HEK293T (cell line): ENCODE measurements around the gene SCAF4.

Source experiments
- CTCF ChIA-PET: fragments of 350-600 bp; formaldehyde crosslinking; extraction: SDS; loops from one replicate; lab custom pipeline; 2021; ENCODE audit warnings: antibody characterized with exemption, inconsistent platforms; lab: Yijun Ruan, JAX
- POLR2A ChIA-PET: fragments of 350-600 bp; formaldehyde crosslinking; extraction: SDS; loops from one replicate; lab custom pipeline; 2020; ENCODE audit warnings: antibody characterized with exemption, inconsistent platforms; lab: Yijun Ruan, JAX
- DNase-seq: peaks from one replicate; pipeline ENCODE4 v3.0.0; 2012; ENCODE audit warnings: mixed read lengths; ENCODE audit errors: extremely low spot score
- ARNT ChIP-seq: fragments of 450-650 bp; IDR thresholded peaks from 2 replicates; pipeline ENCODE4 v1.6.1; 2017; ENCODE audit warnings: mild to moderate bottlenecking
- BHLHE40 ChIP-seq: fragments of 450-650 bp; IDR thresholded peaks from 2 replicates; pipeline ENCODE4 v1.6.1; 2016; ENCODE audit warnings: mild to moderate bottlenecking, moderate library complexity, borderline replicate concordance
- CTBP1 ChIP-seq: fragments of 450-650 bp; IDR thresholded peaks from 2 replicates; pipeline ENCODE4 v1.6.1; 2016; ENCODE audit warnings: borderline replicate concordance
- ELF4 ChIP-seq: fragments of 450-650 bp; IDR thresholded peaks from 2 replicates; pipeline ENCODE4 v1.6.1; 2017; ENCODE audit warnings: antibody characterized with exemption
- FOXA1 ChIP-seq: fragments of 450-650 bp; IDR thresholded peaks from 2 replicates; pipeline ENCODE4 v1.6.1; 2016; ENCODE audit warnings: mild to moderate bottlenecking
- FOXK2 ChIP-seq: fragments of 450-650 bp; IDR thresholded peaks from 2 replicates; pipeline ENCODE4 v1.6.1; 2016; ENCODE audit warnings: mild to moderate bottlenecking
- FOXM1 ChIP-seq: fragments of 450-650 bp; IDR thresholded peaks from 2 replicates; pipeline ENCODE4 v1.6.1; 2017; ENCODE audit warnings: mild to moderate bottlenecking, borderline replicate concordance
- HDGF ChIP-seq: fragments of 450-650 bp; IDR thresholded peaks from 2 replicates; pipeline ENCODE4 v1.6.1; 2017; ENCODE audit warnings: antibody characterized with exemption, borderline replicate concordance
- L3MBTL2 ChIP-seq: fragments of 450-650 bp; conservative IDR thresholded peaks from 2 replicates; pipeline ENCODE4 v1.6.1; 2016; ENCODE audit warnings: mild to moderate bottlenecking
- LEF1 ChIP-seq: fragments of 450-650 bp; IDR thresholded peaks from 2 replicates; pipeline ENCODE4 v1.6.1; 2017; ENCODE audit warnings: mild to moderate bottlenecking, borderline replicate concordance
- NFRKB ChIP-seq: fragments of 450-650 bp; IDR thresholded peaks from 2 replicates; pipeline ENCODE4 v1.6.1; 2016; ENCODE audit warnings: mild to moderate bottlenecking, moderate library complexity
- SP1 ChIP-seq: fragments of 450-650 bp; IDR thresholded peaks from 2 replicates; pipeline ENCODE4 v1.6.1; 2017
- SUZ12 ChIP-seq: fragments of 450-650 bp; IDR thresholded peaks from 2 replicates; pipeline ENCODE4 v1.6.1; 2016; ENCODE audit warnings: mild to moderate bottlenecking
- TARDBP ChIP-seq: fragments of 450-650 bp; IDR thresholded peaks from 2 replicates; pipeline ENCODE4 v1.6.1; 2016
- ZNF384 ChIP-seq: fragments of 450-650 bp; IDR thresholded peaks from 2 replicates; pipeline ENCODE4 v1.6.1; 2016
- TF ChIP-seq, protein P1 (sequence below): fragments of 450-650 bp; IDR thresholded peaks from 2 replicates; pipeline ENCODE4 v1.6.1; 2016

The SCAF4 gene

GRCh38 chr21:31663584-31664249, 68.2 kb downstream of the SCAF4 start:
- no peak for DNase-seq
- no peak for TF ChIP-seq TARDBP
- no peak for TF ChIP-seq CTBP1
- TF ChIP-seq BHLHE40, result no peak
- TF ChIP-seq, protein P1, sequence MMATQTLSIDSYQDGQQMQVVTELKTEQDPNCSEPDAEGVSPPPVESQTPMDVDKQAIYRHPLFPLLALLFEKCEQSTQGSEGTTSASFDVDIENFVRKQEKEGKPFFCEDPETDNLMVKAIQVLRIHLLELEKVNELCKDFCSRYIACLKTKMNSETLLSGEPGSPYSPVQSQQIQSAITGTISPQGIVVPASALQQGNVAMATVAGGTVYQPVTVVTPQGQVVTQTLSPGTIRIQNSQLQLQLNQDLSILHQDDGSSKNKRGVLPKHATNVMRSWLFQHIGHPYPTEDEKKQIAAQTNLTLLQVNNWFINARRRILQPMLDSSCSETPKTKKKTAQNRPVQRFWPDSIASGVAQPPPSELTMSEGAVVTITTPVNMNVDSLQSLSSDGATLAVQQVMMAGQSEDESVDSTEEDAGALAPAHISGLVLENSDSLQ, result no peak
- no peak for TF ChIP-seq FOXA1
- no peak for TF ChIP-seq SP1
- TF ChIP-seq NFRKB, result no peak
- no peak for TF ChIP-seq FOXM1
- POLR2A ChIA-PET, result interaction anchor here (0.6 kb wide), 1 partner anchor 427 kb away, joined by 3 read pairs; no protein-coding TSS in a partner anchor
- CTCF ChIA-PET, result no interaction called here

GRCh38 chr21:31660591-31660990, 71.3 kb downstream of the SCAF4 start:
- no peak for DNase-seq
- TF ChIP-seq NFRKB (no peak), BHLHE40 (no peak), HDGF (no peak), LEF1 (no peak), TARDBP (no peak), ZNF384 (no peak), CTBP1 (no peak), ELF4 (no peak), FOXM1 (no peak), SP1 (no peak), L3MBTL2 (no peak), ARNT (no peak), SUZ12 (no peak), FOXK2 (no peak), FOXA1 (no peak)
- TF ChIP-seq, protein P1, result no peak
- ChIA-PET POLR2A (no interaction called here), CTCF (no interaction called here)

- DNase-seq, result no peak
- TF ChIP-seq BHLHE40, result no peak
- no peak for TF ChIP-seq ELF4
- TF ChIP-seq FOXK2, result no peak
- CTCF ChIA-PET, result interaction anchor here (0.7 kb wide), 1 partner anchor 598 kb away, joined by 3 read pairs; no protein-coding TSS in a partner anchor
- POLR2A ChIA-PET, result no interaction called here
Observed at GRCh38 chr21:31660259-31660565, 71.7 kb downstream of the SCAF4 start.

GRCh38 chr21:31659536-31660258, 72.2 kb downstream of the SCAF4 start, which contains the start of gene SOD1:
SOD1 (plus strand) TSS chr21:31659693; CDS start chr21:31659770, 77 bp downstream.
- TF ChIP-seq L3MBTL2 (peak; percentile 79), NFRKB (no peak), LEF1 (0 out of 2 replicates have a peak, but pooled peaks have one; percentile 25), BHLHE40 (no peak), CTBP1 (no peak)
- peak; percentile 98 for DNase-seq
- POLR2A ChIA-PET, result no interaction called here
- CTCF ChIA-PET, result interaction anchor here (0.7 kb wide), 1 partner anchor 598 kb away, joined by 3 read pairs; no protein-coding TSS in a partner anchor

DNA sequence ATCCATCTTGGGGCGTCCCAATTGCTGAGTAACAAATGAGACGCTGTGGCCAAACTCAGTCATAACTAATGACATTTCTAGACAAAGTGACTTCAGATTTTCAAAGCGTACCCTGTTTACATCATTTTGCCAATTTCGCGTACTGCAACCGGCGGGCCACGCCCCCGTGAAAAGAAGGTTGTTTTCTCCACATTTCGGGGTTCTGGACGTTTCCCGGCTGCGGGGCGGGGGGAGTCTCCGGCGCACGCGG, 72.7 kb downstream of the SCAF4 start:
- ChIA-PET POLR2A (no interaction called here), CTCF (no interaction called here)
- no peak for DNase-seq
- no peak for TF ChIP-seq SP1
- peak; percentile 93 for TF ChIP-seq L3MBTL2
- TF ChIP-seq, protein P1, result peak; percentile 21; the same call in 1 of the 2 replicates

- TF ChIP-seq, protein P1, result no peak
- TF ChIP-seq BHLHE40 (no peak), SP1 (no peak), LEF1 (no peak), L3MBTL2 (no peak), FOXK2 (no peak), ARNT (no peak), ZNF384 (no peak), CTBP1 (no peak), HDGF (no peak), TARDBP (no peak), NFRKB (no peak), FOXM1 (no peak), FOXA1 (no peak), ELF4 (no peak), SUZ12 (no peak)
- no peak for DNase-seq
- POLR2A ChIA-PET, result no interaction called here
- CTCF ChIA-PET, result interaction anchor here (0.7 kb wide), 1 partner anchor 954 kb away, joined by 5 read pairs; the partner anchor contains the start of gene CFAP298
Observed at GRCh38 chr21:31658053-31658452, 73.9 kb downstream of the SCAF4 start.
